ENCODE measurements around the gene HOXB5. TPM values are rescaled to one million over a fixed set of nuclear protein-coding genes. Genes with fewer than 3 reads are reported as not detected.

HOXB5 gene
- total and polyA plus RNA-seq, 2 experiments from 2014 or later: 0.27 to 4.4 TPM

- peak; percentile 1 for TF ChIP-seq EZH2 (IDR thresholded peaks at IDR 0.05; ENCODE audit: borderline replicate concordance)
- no peak for TF ChIP-seq EZH2phosphoT487 (IDR thresholded peaks at IDR 0.05; ENCODE audit: low read depth, severe bottlenecking, unreplicated experiment)
- H3K4me1 ChIP-seq (ENCODE audit: insufficient read depth): peaks cover 20% of the 10 kb centered on the region
- no peak for DNase-seq (ENCODE audit: low spot score)
- no peaks in the 10 kb centered on the region for H3K36me3 ChIP-seq (replicated peaks; ENCODE audit: insufficient read depth, low read depth)
- H3K27ac ChIP-seq: no peak overlapping the region
- 28% methylated on average over 5 of the region's 5 CpGs for WGBS (ENCODE audit: low lambda C conversion rate, missing lambda C conversion rate)
- no peak overlapping the region for H2AFZ ChIP-seq
- H4K20me1 ChIP-seq (ENCODE audit: insufficient read depth, poor library complexity, severe bottlenecking): no peaks in the 10 kb centered on the region
- H3K4me3 ChIP-seq: no peak overlapping the region
- no peaks in the 10 kb centered on the region for H3K79me2 ChIP-seq
- H3K4me2 ChIP-seq: no peak overlapping the region
- H3K27me3 ChIP-seq: peaks cover 98% of the 10 kb centered on the region
- H3K9me2 ChIP-seq (replicated peaks; ENCODE audit: insufficient read depth): no peaks in the 10 kb centered on the region
- no peaks in the 10 kb centered on the region for H3K9me3 ChIP-seq (ENCODE audit: low read depth)
Observed at GRCh38 chr17:48628649-48629410, 35.3 kb upstream of the HOXB5 start.

- Histone ChIP-seq H3K27ac (no peak overlapping the region), H2AFZ (no peak overlapping the region), H3K9me2 (replicated peaks; ENCODE audit: insufficient read depth) (no peaks in the 10 kb centered on the region), H3K4me1 (ENCODE audit: insufficient read depth) (peaks cover 20% of the 10 kb centered on the region), H4K20me1 (ENCODE audit: insufficient read depth, poor library complexity, severe bottlenecking) (no peaks in the 10 kb centered on the region), H3K4me2 (no peak overlapping the region), H3K27me3 (peaks cover 98% of the 10 kb centered on the region), H3K9me3 (ENCODE audit: low read depth) (no peaks in the 10 kb centered on the region), H3K36me3 (replicated peaks; ENCODE audit: insufficient read depth, low read depth) (no peaks in the 10 kb centered on the region), H3K79me2 (no peaks in the 10 kb centered on the region), H3K4me3 (no peak overlapping the region)
- DNase-seq (ENCODE audit: low spot score): no peak
- 40% methylated on average over 27 of the region's 27 CpGs for WGBS (ENCODE audit: low lambda C conversion rate, missing lambda C conversion rate)
- TF ChIP-seq CTCF (IDR thresholded peaks at IDR 0.05; ENCODE audit: poor library complexity) (no peak), EZH2 (IDR thresholded peaks at IDR 0.05; ENCODE audit: borderline replicate concordance) (peak; percentile 27), EZH2phosphoT487 (IDR thresholded peaks at IDR 0.05; ENCODE audit: low read depth, severe bottlenecking, unreplicated experiment) (no peak)
Observed at GRCh38 chr17:48627623-48628521, 34.3 kb upstream of the HOXB5 start.

- 19% methylated on average over 5 of the region's 5 CpGs for WGBS (ENCODE audit: low lambda C conversion rate, missing lambda C conversion rate)
- no peaks in the 10 kb centered on the region for H3K79me2 ChIP-seq
- H4K20me1 ChIP-seq (ENCODE audit: insufficient read depth, poor library complexity, severe bottlenecking): no peaks in the 10 kb centered on the region
- H3K4me3 ChIP-seq: no peak overlapping the region
- H3K4me2 ChIP-seq: peak overlapping the region; percentile 94
- H3K27me3 ChIP-seq: peaks cover 98% of the 10 kb centered on the region
- H3K36me3 ChIP-seq (replicated peaks; ENCODE audit: insufficient read depth, low read depth): no peaks in the 10 kb centered on the region
- H2AFZ ChIP-seq: no peak overlapping the region
- H3K9me3 ChIP-seq (ENCODE audit: low read depth): no peaks in the 10 kb centered on the region
- no peaks in the 10 kb centered on the region for H3K9me2 ChIP-seq (replicated peaks; ENCODE audit: insufficient read depth)
- no peak for DNase-seq (ENCODE audit: low spot score)
- TF ChIP-seq CTCF (IDR thresholded peaks at IDR 0.05; ENCODE audit: poor library complexity) (no peak), EZH2 (IDR thresholded peaks at IDR 0.05; ENCODE audit: borderline replicate concordance) (peak; percentile 26)
- peaks cover 20% of the 10 kb centered on the region for H3K4me1 ChIP-seq (ENCODE audit: insufficient read depth)
- peak overlapping the region; percentile 26 for H3K27ac ChIP-seq
Observed at GRCh38 chr17:48627118-48627597, 33.6 kb upstream of the HOXB5 start.
